PFSK-1 (cell line): ENCODE results near the gene ZDHHC1.

Experiments used
- FOXP2 ChIP-seq: optimal IDR thresholded peaks from 2 replicates; pipeline ENCODE3; 2011; ENCODE audit warnings: borderline replicate concordance, control low read depth, inconsistent platforms; ENCODE audit not compliant: insufficient read depth; ENCODE audit errors: extremely low read length, extremely low read depth
- POLR2AphosphoS5 ChIP-seq: IDR thresholded peaks from 2 replicates; pipeline ENCODE4 v1.6.1; 2012; ENCODE audit warnings: low read depth, mild to moderate bottlenecking, control low read depth, low read length, moderate library complexity
- SIN3A ChIP-seq: IDR thresholded peaks from 2 replicates; pipeline ENCODE4 v1.6.1; 2012; ENCODE audit warnings: mild to moderate bottlenecking, low read length, moderate library complexity, borderline replicate concordance; ENCODE audit not compliant: insufficient read depth
- TAF1 ChIP-seq: IDR thresholded peaks from 2 replicates; pipeline ENCODE4 v1.6.1; 2012; ENCODE audit warnings: low read length, control low read depth, borderline replicate concordance; ENCODE audit not compliant: insufficient read depth
- TF ChIP-seq, protein P1 (sequence below), 2 experiments: IDR thresholded peaks; 2 replicates each; pipeline versions ENCODE4 v1.6.1 to v1.8.0; 2011 to 2012; ENCODE audit warnings: low read depth in 2 of 2, low read length in 2 of 2, control low read depth in 1 of 2, inconsistent platforms in 1 of 2, mild to moderate bottlenecking in 1 of 2, moderate library complexity in 1 of 2; ENCODE audit not compliant: insufficient read depth in 1 of 2

ZDHHC1 gene

DNA sequence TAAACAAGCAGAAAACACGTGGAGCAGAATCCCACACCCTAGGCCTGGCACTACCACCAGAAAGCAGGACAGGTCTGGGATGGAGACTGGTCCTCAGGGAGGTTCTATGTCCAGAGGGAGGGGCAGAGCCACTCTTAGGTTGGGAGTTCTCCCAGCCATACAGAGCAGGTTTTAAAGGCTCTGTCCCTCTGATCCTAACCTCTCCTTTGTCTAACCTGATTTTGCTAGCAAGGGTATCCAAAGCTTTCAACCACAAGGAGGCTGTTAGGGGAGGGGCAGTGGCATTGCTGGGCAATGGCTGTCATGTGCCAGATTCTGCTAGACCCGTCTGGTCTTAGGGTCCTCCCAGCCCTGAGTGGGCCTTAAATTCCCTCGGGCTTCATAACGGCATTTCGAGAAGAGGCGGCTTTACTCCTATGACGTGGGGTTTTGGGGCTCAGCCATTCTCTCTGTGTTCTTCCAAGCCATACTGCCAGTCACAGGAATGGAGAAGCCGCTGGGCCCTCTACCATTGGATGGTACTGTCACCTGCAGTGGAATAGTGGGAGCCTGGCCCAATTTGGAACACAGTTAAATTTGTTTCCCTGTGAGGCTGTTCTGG is 28.7 kb downstream of the ZDHHC1 start:
- TF ChIP-seq TAF1 (no peak), POLR2AphosphoS5 (no peak), FOXP2 (no peak), SIN3A (no peak)
- TF ChIP-seq, protein P1, sequence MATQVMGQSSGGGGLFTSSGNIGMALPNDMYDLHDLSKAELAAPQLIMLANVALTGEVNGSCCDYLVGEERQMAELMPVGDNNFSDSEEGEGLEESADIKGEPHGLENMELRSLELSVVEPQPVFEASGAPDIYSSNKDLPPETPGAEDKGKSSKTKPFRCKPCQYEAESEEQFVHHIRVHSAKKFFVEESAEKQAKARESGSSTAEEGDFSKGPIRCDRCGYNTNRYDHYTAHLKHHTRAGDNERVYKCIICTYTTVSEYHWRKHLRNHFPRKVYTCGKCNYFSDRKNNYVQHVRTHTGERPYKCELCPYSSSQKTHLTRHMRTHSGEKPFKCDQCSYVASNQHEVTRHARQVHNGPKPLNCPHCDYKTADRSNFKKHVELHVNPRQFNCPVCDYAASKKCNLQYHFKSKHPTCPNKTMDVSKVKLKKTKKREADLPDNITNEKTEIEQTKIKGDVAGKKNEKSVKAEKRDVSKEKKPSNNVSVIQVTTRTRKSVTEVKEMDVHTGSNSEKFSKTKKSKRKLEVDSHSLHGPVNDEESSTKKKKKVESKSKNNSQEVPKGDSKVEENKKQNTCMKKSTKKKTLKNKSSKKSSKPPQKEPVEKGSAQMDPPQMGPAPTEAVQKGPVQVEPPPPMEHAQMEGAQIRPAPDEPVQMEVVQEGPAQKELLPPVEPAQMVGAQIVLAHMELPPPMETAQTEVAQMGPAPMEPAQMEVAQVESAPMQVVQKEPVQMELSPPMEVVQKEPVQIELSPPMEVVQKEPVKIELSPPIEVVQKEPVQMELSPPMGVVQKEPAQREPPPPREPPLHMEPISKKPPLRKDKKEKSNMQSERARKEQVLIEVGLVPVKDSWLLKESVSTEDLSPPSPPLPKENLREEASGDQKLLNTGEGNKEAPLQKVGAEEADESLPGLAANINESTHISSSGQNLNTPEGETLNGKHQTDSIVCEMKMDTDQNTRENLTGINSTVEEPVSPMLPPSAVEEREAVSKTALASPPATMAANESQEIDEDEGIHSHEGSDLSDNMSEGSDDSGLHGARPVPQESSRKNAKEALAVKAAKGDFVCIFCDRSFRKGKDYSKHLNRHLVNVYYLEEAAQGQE (IDR thresholded peaks at IDR 0.05; ENCODE audit: insufficient read depth in 1 of 2, low read depth in 2 of 2, low read length in 2 of 2): no peak

DNA sequence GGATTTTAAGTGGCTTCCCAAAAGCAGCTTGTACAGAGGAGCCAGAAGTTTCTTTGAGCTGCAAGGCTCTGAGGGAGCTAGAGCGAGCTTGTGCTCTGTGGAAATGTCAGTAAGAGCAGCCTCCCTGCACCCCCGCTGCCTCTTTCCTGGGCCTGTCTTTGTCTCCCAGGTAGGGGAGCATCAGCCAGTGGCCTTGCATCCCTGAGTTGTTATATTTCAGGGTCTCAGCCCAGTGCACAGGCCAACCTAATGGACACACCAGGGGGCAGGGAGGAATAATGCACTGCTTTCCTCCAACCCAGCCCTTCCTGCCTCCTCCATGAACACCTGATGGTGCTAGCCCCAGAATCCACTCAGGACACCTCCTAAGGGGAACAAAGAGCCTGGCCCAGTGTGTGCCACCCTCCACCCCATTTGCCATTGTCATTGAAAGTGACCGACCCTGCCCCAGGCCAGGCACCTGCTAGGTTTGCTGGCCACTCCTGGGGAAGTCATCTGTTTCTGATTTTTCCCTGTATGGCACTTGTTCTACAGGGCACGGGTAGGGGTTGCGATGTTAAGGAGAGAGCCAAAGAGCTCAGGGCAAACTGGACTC is 29.3 kb downstream of the ZDHHC1 start:
- TF ChIP-seq POLR2AphosphoS5: no peak
- no peak for TF ChIP-seq FOXP2
- TF ChIP-seq, protein P1 (IDR thresholded peaks at IDR 0.05; ENCODE audit: insufficient read depth in 1 of 2, low read depth in 2 of 2, low read length in 2 of 2): no peak
- no peak for TF ChIP-seq SIN3A
- no peak for TF ChIP-seq TAF1

DNA sequence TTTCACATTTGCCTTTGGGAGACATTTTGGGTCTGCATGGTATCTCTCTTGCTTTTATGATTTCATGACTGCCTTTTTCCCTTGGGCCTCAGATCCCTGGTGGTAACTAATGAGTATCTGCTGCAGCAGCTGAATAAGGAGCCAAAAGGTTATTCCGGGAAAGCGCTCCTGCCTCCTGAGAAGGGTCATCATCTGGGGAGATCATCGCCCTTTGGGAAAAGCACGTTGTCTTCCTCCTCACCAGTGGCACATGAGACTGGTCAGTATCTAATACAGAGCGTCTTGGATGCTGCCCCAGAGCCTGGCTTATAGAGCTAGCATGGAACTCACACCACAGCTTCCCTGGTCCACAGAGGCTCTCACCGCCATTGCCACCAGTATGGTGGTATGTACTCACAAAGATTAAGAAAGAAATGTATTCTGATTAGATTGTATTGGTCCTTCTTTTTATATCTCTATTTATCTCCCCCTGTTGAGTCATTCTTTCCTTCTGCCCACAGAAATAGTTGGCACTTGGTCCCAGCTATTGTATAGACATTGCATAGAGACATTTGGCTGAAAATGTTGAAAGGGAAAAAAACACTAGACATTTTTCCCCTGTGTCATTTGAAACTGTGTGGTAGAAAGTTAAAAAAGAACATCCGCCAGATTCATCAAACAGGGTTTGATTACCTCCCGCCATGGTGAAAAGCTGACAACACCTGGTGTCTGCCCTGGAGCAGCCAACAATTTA is 31.3 kb downstream of the ZDHHC1 start:
- TF ChIP-seq SIN3A: no peak

DNA sequence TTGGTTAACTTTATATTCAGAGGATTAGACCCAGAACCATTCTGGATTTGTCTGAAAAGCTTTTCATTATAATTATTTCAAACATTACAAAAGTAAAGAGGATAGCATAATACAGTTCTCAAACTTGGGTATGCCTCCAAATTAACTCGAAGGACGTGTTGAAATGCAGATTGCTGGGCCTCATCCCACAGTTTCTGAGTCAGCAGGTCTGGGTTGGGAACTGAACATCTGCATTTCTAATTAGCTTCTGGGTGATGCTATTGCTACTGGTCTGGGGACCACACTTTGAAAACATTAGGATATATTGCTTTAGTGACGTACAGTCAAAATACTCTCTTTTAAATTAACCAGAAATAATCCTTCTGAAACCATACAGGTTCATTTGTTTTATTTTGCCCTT is 33.0 kb downstream of the ZDHHC1 start:
- TF ChIP-seq, protein P1 (IDR thresholded peaks at IDR 0.05; ENCODE audit: insufficient read depth in 1 of 2, low read depth in 2 of 2, low read length in 2 of 2): no peak
- TF ChIP-seq TAF1 (no peak), FOXP2 (no peak), SIN3A (no peak), POLR2AphosphoS5 (no peak)

DNA sequence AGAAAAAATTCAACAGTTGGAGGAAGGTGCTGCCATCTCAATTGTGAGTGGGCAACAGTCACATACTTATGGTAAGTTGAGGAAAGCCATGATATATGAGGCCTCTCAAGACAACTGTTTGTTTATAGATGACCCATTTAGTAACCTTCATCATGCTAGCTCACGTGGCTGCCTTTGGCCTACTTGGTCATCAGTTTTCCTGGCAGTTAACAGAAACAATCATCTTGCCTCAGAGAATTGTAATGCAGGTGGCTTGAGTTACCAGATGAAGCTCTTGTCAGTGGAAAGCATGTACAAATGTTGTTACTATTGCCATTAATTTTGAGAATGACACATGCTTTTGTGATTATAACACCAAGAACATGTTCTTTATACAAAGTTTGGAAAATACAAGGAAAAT is 37.6 kb downstream of the ZDHHC1 start:
- TF ChIP-seq TAF1 (no peak), FOXP2 (no peak), SIN3A (no peak), POLR2AphosphoS5 (no peak)
- TF ChIP-seq, protein P1 (IDR thresholded peaks at IDR 0.05; ENCODE audit: insufficient read depth in 1 of 2, low read depth in 2 of 2, low read length in 2 of 2): no peak
